Activated CD8-positive, alpha-beta memory T cell treated with anti-CD3 and anti-CD28 coated beads, Interleukin-2, amount 50 U/mL, for 48 hours (primary cell): Measurements from ENCODE around the gene GALM.
"Not testable (repeated sequence)": the region's sequence is repeated elsewhere in the genome, so short reads cannot be mapped to it uniquely, and the experiment has no call there.

ENCODE experiments used
- DNase-seq: peaks from one replicate; pipeline ENCODE4 v3.0.0-alpha.2; 2020

The GALM gene

DNA sequence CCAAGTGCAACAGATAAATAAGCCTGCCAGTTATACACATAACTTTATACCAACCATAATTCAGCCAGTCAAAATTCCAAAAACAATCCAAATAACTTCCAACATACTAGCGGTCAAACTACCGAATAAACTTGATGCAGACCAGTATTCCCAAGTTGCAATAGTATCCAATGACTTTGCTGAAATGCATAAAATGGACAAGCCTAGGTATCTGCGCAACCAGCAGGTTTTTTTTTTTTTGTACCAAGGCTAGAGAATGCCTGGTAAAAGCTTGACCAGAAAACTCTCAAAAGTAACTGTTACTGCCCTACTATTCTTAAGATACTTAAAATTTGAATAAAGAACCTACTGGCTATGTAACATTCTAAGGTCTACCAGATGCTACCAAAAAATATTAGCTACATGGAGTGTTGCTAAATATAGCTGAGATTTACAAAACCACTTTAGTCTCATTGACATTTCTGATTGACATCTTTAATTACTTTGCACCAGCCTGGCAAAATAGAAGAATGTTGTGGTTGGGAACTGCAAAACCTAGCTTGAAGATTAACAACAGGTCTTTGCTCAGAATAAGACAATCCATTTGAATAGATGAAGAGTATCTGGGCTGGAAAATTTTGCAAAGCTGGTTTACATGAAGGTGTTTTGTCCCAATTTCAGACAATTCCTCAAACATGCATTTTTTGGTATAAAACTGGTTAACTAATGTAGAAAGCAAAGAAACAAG is 77.9 kb downstream of the GALM start:
- no peak for DNase-seq

GRCh38 chr2:38744399-38744780 is 78.5 kb downstream of the GALM start:
- DNase-seq = no peak

GRCh38 chr2:38745267-38745666 is 79.4 kb downstream of the GALM start:
- no peak for DNase-seq

GRCh38 chr2:38747007-38747424 is 81.1 kb downstream of the GALM start:
- no peak for DNase-seq

GRCh38 chr2:38747819-38748218 is 81.9 kb downstream of the GALM start:
- no peak for DNase-seq

DNA sequence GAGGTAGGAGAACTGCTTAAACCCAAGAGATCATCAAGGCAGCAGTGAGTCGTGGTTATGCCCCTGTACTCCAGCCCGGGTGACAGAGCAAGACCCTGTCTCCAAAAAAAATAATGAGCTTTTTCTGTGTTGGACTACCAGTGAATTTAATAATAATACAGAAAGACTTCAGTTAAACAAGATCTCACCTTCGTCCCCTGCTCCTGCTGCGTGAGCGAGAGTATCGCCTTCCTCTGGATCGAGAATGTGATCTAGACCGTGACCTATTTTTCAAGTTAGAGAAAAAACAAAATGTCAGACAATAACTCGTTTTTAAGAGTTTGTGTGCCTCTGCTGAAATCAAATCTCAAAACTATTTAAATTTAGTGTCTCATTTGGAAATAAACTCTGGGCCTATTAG is 82.5 kb downstream of the GALM start:
- DNase-seq = no peak

GRCh38 chr2:38748943-38749804 is 83.3 kb downstream of the GALM start:
- DNase-seq = no peak

- DNase-seq = peak; percentile 79
Measured at GRCh38 chr2:38750011-38750890, 84.3 kb downstream of the GALM start.

DNA sequence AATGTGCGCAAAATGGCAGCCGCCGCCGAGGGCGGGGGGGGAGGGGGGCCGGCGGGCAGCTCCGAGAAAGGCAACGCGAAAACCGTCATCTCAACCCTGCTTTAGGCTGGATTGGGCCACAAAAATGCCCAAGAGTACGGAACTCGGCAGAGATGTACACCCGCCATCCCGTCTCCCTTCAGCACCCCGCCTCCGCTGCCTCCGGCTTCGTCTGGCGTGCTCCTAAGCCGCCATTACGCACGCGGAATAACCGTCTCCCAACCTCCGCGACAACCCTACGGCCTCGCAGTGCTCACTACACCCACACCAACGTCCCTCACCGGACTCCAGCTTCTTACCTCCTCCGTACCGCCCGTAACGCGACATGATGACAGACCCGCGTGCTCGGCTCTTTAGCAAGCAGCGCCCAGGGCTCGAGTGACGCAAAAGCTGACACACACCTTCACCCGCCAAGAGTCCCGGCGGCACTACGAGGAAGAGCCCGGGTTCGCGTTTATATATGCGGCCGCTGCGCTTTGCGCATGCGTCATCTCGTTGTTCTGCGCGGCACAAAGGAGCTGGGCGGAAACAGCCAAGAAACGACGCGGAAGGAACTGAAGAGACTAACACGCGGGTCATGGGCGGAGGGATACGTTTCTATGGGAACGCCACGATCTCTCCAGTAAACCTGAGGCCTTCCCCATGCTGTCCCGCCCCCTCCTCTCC is 85.1 kb downstream of the GALM start, which contains the start of gene SRSF7:
TSS of gene SRSF7 (minus strand) at position 471 of the 705 bp plus-strand sequence. CDS start at position 366, 105 bp downstream.
- peak; percentile 100 for DNase-seq

DNA sequence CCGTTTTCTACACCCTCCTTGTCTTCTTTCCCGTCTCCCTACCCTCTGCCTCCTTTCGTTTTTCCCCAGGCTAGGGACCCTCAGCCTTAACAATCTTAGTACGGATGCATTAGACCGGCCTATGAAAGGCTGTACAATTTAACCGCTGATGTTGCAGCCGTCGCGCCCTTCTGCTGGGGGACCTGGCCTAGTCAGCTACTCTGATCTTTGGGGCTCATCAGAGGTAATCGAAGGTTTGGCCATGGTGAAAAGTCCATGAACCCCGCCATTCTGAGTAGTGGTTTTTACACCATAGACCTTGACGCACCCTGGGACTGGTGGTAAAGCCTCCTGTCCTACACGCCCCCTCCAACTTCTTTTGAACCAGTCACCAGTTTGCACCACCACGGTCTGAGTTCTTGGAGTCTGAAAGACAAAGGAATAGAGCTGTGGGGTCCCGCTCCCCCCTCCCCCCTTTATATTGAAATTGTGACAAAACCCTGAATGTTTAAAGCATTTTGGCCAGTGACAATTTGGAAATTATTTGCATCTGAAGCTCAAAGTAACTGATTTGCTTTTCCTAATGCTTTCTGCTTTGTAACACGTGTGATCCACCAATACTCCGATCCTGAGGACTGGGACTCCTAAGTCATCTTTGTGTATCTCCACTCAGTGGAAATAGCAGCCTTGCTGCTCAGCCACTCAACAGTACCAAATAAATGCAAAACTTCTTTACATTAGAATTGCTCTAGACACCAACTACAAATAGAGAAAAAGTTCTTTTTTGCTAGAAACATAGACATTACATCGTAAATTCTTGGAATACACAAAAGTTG is 85.9 kb downstream of the GALM start:
- DNase-seq = no peak

GRCh38 chr2:38754049-38754448 is 88.1 kb downstream of the GALM start:
- DNase-seq = no peak

DNA sequence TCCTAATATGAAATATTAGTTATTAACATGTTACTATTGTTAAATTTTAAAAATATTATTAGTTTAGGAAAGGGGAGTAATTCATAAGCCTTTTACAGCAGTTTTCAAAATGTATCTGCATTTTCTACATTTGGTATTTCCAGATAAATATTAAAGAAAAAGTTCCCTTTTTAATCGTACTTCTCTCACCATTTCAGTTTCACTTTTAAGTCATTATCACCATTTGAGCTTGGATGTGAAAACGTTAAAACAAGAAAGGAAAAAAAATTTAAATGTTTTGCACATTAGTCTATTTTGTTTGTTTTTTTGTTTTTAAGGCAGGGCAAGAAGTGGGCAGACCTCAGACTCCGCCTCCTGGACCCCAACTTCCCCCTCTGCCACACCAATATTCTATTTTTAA is 88.6 kb downstream of the GALM start:
- no peak for DNase-seq

DNA sequence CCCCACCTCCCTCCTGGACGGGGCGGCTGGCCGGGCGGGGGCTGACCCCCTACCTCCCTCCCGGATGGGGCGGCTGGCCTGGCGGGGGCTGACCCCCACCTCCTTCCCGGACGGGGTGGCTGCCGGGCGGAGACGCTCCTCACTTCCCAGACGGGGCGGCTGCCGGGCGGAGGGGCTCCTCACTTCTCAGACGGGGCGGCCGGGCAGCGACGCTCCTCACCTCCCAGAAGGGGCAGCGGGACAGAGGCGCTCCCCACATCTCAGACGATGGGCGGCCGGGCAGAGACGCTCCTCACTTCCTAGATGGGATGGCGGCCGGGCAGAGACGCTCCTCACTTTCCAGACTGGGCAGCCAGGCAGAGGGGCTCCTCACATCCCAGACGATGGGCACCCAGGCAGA is 90.0 kb downstream of the GALM start:
- DNase-seq = not testable (repeated sequence)

- DNase-seq = no peak
Measured at GRCh38 chr2:38763228-38763627, 97.3 kb downstream of the GALM start.

- no peak for DNase-seq
Measured at GRCh38 chr2:38763728-38764127, 97.8 kb downstream of the GALM start.

DNA sequence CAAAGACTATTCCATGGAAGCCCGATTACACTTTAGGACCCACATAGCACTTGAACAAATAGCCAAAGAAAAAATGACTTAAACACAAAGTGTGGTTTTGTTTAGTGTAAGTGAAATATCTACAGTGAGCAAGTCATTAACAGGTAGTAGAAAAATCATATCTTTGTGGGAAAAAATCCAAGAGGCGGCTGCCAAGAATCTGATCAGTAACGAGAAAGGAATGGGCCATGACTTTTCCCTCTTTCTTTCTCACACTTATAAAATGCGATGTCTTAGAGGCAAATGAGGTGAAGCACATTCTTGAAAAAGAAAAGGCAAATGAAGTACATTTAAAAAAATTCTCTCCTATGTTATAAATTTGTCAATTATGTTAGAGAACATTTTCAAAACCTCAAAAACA is 99.2 kb downstream of the GALM start:
- DNase-seq = no peak

GRCh38 chr2:38765551-38765950 is 99.6 kb downstream of the GALM start:
- no peak for DNase-seq

DNA sequence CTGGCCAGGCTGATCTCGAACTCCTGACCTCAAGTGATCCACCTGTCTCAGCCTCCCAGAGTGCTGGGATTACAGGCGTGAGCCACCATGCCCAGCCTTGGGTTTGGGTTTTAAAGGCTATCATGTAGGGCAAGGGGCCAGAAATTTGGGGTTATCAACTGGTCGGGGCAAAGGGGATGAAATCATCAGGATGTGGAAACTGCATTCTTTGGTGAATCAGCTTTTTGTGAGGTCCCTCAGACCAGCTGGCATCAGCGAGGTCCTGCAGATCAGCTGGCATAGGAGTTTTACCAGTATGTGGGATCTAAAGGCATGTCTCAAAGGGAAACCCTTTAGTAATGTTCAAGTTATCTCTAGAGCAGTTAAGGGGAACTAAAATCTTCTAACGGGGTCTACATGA is 105.7 kb downstream of the GALM start:
- no peak for DNase-seq

DNA sequence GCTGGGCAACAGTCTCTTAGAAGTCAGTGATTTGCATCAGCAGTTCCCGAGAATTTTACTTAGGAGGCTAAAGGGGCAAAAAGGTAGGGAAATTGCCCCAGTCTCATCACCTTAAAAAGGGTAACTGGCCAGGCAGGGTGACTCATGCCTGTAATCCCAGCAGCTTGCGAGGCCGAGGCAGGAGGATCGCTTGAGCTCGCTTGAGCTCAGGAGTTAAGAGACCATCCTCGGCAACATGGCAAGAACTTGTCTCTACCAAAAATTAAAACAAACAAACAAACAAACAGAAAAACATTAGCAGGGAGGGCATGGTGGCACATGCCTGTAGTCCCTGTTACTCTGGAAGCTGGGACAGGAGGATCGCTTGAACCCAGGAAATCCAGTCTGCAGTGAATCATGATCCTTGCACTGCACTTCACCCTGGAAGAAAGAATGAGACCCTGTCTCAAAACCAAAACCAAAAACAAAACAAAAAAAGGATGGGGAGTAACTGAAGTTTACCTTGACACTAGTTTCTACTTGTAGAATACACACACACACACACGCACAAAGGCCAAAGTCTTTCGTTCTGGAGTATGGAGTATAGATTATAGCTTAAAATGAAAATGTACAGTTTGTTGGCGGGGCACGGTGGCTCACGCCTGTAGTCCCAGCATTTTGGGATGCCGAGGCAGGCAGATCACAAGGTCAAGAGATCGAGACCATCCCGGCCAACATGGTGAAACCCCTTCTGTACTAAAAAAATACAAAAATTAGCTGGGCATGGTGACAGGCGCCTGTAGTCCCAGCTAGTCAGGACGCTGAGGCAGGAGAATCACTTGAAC is 109.4 kb downstream of the GALM start:
- no peak for DNase-seq

- no peak for DNase-seq
Measured at GRCh38 chr2:38775921-38776225, 110.0 kb downstream of the GALM start.

DNA sequence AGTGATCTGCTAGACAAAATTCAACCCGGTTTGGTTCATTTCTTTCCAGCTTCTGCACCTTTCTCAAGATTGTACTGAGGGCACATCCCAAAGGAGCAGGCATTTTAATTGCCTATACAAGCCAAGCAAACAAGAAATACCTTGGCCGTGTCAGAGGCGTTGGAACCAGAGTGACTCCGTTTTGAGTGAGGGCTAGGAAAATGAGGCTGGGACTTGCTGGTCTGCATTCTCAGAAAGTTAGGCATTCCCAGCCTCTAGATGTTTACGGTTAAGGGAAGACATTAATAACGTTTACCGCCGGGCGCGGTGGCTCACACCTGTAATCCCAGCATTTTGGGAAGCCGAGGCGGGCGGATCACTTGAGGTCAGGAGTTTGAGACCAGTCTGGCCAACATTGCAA is 110.6 kb downstream of the GALM start:
- DNase-seq = no peak
